ENCODE data around the gene CDC20.

The CDC20 gene

DNA sequence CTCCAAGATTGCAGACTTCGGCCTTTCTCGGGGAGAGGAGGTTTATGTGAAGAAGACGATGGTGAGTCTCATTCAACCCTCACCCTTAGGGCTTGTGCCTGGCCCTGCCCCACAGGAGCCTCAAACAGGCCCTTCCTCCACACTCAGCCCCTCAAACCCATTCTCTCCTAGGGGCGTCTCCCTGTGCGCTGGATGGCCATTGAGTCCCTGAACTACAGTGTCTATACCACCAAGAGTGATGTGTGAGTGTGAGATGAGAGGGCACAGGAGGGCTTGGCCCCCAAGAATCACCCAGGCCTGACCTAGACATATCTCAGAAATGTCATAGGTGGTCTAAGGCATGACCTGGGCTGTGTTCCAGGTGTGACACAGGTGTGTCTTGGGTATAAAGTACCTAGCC lies 39.5 kb upstream of the CDC20 start:
- TF ChIP-seq, protein P1, sequence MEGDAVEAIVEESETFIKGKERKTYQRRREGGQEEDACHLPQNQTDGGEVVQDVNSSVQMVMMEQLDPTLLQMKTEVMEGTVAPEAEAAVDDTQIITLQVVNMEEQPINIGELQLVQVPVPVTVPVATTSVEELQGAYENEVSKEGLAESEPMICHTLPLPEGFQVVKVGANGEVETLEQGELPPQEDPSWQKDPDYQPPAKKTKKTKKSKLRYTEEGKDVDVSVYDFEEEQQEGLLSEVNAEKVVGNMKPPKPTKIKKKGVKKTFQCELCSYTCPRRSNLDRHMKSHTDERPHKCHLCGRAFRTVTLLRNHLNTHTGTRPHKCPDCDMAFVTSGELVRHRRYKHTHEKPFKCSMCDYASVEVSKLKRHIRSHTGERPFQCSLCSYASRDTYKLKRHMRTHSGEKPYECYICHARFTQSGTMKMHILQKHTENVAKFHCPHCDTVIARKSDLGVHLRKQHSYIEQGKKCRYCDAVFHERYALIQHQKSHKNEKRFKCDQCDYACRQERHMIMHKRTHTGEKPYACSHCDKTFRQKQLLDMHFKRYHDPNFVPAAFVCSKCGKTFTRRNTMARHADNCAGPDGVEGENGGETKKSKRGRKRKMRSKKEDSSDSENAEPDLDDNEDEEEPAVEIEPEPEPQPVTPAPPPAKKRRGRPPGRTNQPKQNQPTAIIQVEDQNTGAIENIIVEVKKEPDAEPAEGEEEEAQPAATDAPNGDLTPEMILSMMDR (IDR thresholded peaks at IDR 0.05; ENCODE audit: low read depth, low read length, missing control alignments): no peak
- no peak for DNase-seq (ENCODE audit: extremely low read depth, low read depth)
- H3K4me3 ChIP-seq (replicated peaks; ENCODE audit: low read depth, low read length): no peak overlapping the region

- no peak for DNase-seq (ENCODE audit: extremely low read depth, low read depth)
- TF ChIP-seq, protein P1 (IDR thresholded peaks at IDR 0.05; ENCODE audit: low read depth, low read length, missing control alignments): no peak
- no peak overlapping the region for H3K4me3 ChIP-seq (replicated peaks; ENCODE audit: low read depth, low read length)
Observed at GRCh38 chr1:43319766-43320165, 39.0 kb upstream of the CDC20 start.

DNA sequence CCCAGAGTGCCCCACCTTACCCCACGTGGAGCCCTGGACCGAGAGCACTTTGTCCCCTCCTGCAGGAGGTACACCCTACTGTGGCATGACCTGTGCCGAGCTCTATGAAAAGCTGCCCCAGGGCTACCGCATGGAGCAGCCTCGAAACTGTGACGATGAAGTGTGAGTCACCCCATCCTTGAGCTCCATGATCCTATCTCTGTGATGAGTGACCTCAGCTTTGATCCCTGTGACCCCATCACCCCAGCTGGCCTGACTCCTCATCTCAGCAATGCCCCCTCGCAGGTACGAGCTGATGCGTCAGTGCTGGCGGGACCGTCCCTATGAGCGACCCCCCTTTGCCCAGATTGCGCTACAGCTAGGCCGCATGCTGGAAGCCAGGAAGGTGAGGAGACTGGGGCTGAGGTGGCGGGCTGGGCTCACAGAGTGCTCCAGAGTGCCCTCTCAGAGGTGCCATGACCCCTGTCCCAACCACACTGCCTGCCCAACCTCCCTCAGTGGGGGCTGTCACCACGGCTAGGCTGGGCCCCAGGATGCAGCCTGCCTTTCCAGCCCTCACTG lies 37.4 kb upstream of the CDC20 start:
- TF ChIP-seq, protein P1 (IDR thresholded peaks at IDR 0.05; ENCODE audit: low read depth, low read length, missing control alignments): no peak
- no peak for DNase-seq (ENCODE audit: extremely low read depth, low read depth)
- no peak overlapping the region for H3K4me3 ChIP-seq (replicated peaks; ENCODE audit: low read depth, low read length)

DNA sequence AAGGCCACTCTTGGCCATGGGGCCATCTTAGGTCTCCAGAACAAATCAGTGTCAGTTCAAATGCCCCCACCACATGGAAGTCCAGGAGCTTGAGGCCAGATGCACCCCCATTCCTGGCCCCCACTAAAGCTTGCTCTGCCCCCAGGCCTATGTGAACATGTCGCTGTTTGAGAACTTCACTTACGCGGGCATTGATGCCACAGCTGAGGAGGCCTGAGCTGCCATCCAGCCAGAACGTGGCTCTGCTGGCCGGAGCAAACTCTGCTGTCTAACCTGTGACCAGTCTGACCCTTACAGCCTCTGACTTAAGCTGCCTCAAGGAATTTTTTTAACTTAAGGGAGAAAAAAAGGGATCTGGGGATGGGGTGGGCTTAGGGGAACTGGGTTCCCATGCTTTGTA lies 36.3 kb upstream of the CDC20 start:
- TF ChIP-seq, protein P1 (IDR thresholded peaks at IDR 0.05; ENCODE audit: low read depth, low read length, missing control alignments): no peak
- DNase-seq (ENCODE audit: extremely low read depth, low read depth): no peak
- H3K4me3 ChIP-seq (replicated peaks; ENCODE audit: low read depth, low read length): no peak overlapping the region

GRCh38 chr1:43324810-43325209 lies 34.0 kb upstream of the CDC20 start:
- DNase-seq (ENCODE audit: extremely low read depth, low read depth): no peak
- H3K4me3 ChIP-seq (replicated peaks; ENCODE audit: low read depth, low read length): no peak overlapping the region
- TF ChIP-seq, protein P1 (IDR thresholded peaks at IDR 0.05; ENCODE audit: low read depth, low read length, missing control alignments): no peak

- TF ChIP-seq, protein P1 (IDR thresholded peaks at IDR 0.05; ENCODE audit: low read depth, low read length, missing control alignments): no peak
- no peak for DNase-seq (ENCODE audit: extremely low read depth, low read depth)
- no peak overlapping the region for H3K4me3 ChIP-seq (replicated peaks; ENCODE audit: low read depth, low read length)
Observed at GRCh38 chr1:43325381-43325780, 33.4 kb upstream of the CDC20 start.

All from HFF-Myc (cell line).